Vagina (tissue), 2 donors: ENCODE results near the gene PDE4D. TPM values are rescaled to one million over a fixed set of nuclear protein-coding genes. Genes with fewer than 3 reads are reported as not detected.

Source experiments
- DNase-seq, 2 donors: peaks; one replicate each; pipeline ENCODE4 v3.0.0-alpha.2; 2017; ENCODE audit errors: extremely low spot score in 2 of 2
- H3K27ac ChIP-seq: fragments of 200-600 bp; sonication (generic); one replicate; pipeline ENCODE4 v1.5.1; 2019
- H3K27me3 ChIP-seq: fragments of 200-600 bp; sonication (generic); one replicate; pipeline ENCODE4 v1.5.1; 2019
- H3K36me3 ChIP-seq, 2 donors: fragments of 200-600 bp; sonication (generic); one replicate each; pipeline ENCODE4 v1.5.1; 2017 to 2019
- H3K4me1 ChIP-seq: fragments of 200-600 bp; sonication (generic); one replicate; pipeline ENCODE4 v1.5.1; 2019
- H3K4me3 ChIP-seq, 2 donors: fragments of 200-600 bp; sonication (generic); 1 replicate in 1 of 2; 2 replicates in 1 of 2; pipeline ENCODE4 v1.5.1; 2016 to 2019
- H3K9me3 ChIP-seq: fragments of 200-600 bp; sonication (generic); one replicate; pipeline ENCODE4 v1.5.1; 2019
- POLR2A ChIP-seq, 2 donors: fragments of 450-650 bp; IDR thresholded peaks; one replicate each; pipeline ENCODE4 v1.6.1; 2017; ENCODE audit warnings: antibody characterized with exemption in 2 of 2, mild to moderate bottlenecking in 2 of 2, moderate library complexity in 2 of 2
- POLR2AphosphoS5 ChIP-seq, 2 donors: sonication (generic); formaldehyde crosslinking; IDR thresholded peaks; one replicate each; pipeline ENCODE4 v1.9.0; 2017; ENCODE audit warnings: antibody characterized with exemption in 2 of 2, mild to moderate bottlenecking in 2 of 2, low read depth in 1 of 2; ENCODE audit not compliant: insufficient read depth in 1 of 2
- intact Hi-C: fragments of 100-400 bp; cut with DNase I; formaldehyde crosslinking; loops from one replicate; pipeline ENCODE4 v1.15.1; 2023
- total RNA-seq: library from RNA; depleted of rRNA; stranded (reverse); fragments of >200 nt; gene quantifications from one replicate; pipeline ENCODE4 v1.2.3, GENCODE V29; 2016
- TF ChIP-seq, protein P1 (sequence below), 3 experiments: fragments of 450-650 bp in 2 of 3; fragments of 200-600 bp in 1 of 3; sonication (generic) in 1 of 3; IDR thresholded peaks; one replicate each; pipeline ENCODE4 v1.5.1; 2017 to 2019; ENCODE audit warnings: antibody characterized with exemption in 3 of 3, mild to moderate bottlenecking in 2 of 3, moderate library complexity in 2 of 3

PDE4D gene
- total RNA-seq, 1 donor from 2014 or later = 86.9 TPM

DNA sequence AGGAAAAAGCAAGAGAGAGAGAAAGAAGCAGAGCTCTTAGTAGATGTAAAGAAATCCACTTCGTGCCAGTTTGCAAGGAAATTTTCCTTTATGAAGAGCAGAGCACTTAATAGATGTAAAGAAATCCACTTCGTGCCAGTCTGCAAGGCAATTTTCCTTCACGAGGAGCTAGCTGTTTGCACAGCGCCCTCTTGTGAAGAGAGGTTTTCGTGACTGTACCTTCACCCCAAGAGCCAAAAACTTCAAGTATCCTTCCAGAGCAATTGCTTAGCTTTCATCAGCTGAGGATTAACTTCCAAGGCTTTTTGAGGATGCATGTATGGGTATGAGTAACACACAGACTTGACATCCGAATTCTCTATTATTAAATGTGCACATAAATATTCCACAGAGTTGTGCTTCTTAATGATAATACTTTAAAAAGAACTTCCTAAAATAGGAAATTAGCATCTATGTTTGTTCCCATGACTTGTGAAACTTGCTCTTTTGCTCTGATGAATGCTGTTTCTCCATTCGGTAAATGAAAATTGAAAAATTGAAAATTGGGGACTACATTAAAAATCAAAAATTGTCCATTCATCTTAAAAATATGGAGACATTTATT is 525.6 kb downstream of the PDE4D start:
- no peaks in the 10 kb centered on the region for H3K36me3 ChIP-seq
- H3K4me1 ChIP-seq = no peaks in the 10 kb centered on the region
- TF ChIP-seq, protein P1, sequence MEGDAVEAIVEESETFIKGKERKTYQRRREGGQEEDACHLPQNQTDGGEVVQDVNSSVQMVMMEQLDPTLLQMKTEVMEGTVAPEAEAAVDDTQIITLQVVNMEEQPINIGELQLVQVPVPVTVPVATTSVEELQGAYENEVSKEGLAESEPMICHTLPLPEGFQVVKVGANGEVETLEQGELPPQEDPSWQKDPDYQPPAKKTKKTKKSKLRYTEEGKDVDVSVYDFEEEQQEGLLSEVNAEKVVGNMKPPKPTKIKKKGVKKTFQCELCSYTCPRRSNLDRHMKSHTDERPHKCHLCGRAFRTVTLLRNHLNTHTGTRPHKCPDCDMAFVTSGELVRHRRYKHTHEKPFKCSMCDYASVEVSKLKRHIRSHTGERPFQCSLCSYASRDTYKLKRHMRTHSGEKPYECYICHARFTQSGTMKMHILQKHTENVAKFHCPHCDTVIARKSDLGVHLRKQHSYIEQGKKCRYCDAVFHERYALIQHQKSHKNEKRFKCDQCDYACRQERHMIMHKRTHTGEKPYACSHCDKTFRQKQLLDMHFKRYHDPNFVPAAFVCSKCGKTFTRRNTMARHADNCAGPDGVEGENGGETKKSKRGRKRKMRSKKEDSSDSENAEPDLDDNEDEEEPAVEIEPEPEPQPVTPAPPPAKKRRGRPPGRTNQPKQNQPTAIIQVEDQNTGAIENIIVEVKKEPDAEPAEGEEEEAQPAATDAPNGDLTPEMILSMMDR (IDR thresholded peaks at IDR 0.05) = peak; percentile 21 to 80 (median 59)
- TF ChIP-seq POLR2AphosphoS5 (IDR thresholded peaks at IDR 0.05; ENCODE audit: insufficient read depth in 1 of 2, low read depth in 1 of 2) = no peak
- H3K4me3 ChIP-seq = no peak overlapping the region
- no peak for DNase-seq
- no peaks in the 10 kb centered on the region for H3K9me3 ChIP-seq
- intact Hi-C loops = loop anchor here (5.0 kb wide), 1 partner anchor 181 kb away; no protein-coding TSS in a partner anchor
- no peak overlapping the region for H3K27ac ChIP-seq
- no peaks in the 10 kb centered on the region for H3K27me3 ChIP-seq

DNA sequence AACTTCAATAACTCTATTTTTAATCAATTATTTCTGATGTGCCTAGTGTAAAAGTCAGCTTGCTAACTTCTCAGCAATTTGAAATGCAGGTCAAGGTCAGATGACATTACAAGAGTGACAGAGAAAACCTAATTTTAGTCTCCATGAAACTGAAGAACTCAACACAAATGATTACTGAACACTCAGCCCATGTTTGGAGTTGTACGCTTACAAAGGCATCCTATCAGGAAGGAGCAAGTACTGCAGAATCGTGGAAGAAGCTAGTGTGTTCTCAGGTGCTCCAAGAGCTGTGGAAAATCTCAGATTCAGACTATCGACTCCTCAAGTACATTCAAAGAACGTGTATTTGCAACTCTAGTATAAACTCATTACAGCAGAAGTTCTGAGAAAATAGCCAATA is 526.7 kb downstream of the PDE4D start:
- Histone ChIP-seq H3K27ac (no peak overlapping the region), H3K4me3 (no peak overlapping the region), H3K27me3 (no peaks in the 10 kb centered on the region), H3K9me3 (no peaks in the 10 kb centered on the region), H3K36me3 (no peaks in the 10 kb centered on the region), H3K4me1 (no peaks in the 10 kb centered on the region)
- DNase-seq = no peak
- TF ChIP-seq POLR2A (IDR thresholded peaks at IDR 0.05) = no peak
- no peak for TF ChIP-seq POLR2AphosphoS5 (IDR thresholded peaks at IDR 0.05; ENCODE audit: insufficient read depth in 1 of 2, low read depth in 1 of 2)
- intact Hi-C loops = loop anchor here (5.0 kb wide), 1 partner anchor 179 kb away; no protein-coding TSS in a partner anchor

GRCh38 chr5:59362438-59362837 is 531.1 kb downstream of the PDE4D start:
- TF ChIP-seq POLR2AphosphoS5 (IDR thresholded peaks at IDR 0.05; ENCODE audit: insufficient read depth in 1 of 2, low read depth in 1 of 2) (no peak), POLR2A (IDR thresholded peaks at IDR 0.05) (no peak)
- TF ChIP-seq, protein P1 (IDR thresholded peaks at IDR 0.05) = no peak
- H3K36me3 ChIP-seq = no peaks in the 10 kb centered on the region
- H3K27me3 ChIP-seq = no peaks in the 10 kb centered on the region
- peaks cover 13% of the 10 kb centered on the region for H3K4me1 ChIP-seq
- H3K4me3 ChIP-seq = no peak overlapping the region
- intact Hi-C loops = no loop called here
- no peak overlapping the region for H3K27ac ChIP-seq
- no peaks in the 10 kb centered on the region for H3K9me3 ChIP-seq
- no peak for DNase-seq

DNA sequence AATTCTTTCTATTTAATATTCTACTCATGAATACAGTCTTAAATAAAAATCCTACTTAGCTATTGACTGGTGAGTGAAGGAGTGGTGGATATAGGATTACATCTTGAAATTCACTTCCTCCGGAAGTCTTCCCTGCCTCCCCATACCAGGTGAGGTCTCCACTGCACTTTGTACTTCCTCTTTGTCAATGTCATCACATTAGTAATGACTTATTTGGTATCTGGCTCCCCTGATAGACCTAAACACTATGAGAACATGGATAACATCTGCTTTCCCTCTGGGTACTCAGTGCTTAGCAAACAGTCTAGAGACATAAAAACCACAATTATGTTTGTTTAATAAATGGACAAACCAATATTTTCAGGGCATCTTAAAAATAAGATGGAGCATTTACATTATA is 532.1 kb downstream of the PDE4D start:
- no peak for TF ChIP-seq POLR2AphosphoS5 (IDR thresholded peaks at IDR 0.05; ENCODE audit: insufficient read depth in 1 of 2, low read depth in 1 of 2)
- TF ChIP-seq, protein P1 (IDR thresholded peaks at IDR 0.05) = no peak
- no peak for TF ChIP-seq POLR2A (IDR thresholded peaks at IDR 0.05)
- intact Hi-C loops = no loop called here
- Histone ChIP-seq H3K4me1 (peaks cover 21% of the 10 kb centered on the region), H3K9me3 (no peaks in the 10 kb centered on the region), H3K36me3 (no peaks in the 10 kb centered on the region), H3K27me3 (no peaks in the 10 kb centered on the region), H3K27ac (no peak overlapping the region), H3K4me3 (no peak overlapping the region)
- DNase-seq = no peak

DNA sequence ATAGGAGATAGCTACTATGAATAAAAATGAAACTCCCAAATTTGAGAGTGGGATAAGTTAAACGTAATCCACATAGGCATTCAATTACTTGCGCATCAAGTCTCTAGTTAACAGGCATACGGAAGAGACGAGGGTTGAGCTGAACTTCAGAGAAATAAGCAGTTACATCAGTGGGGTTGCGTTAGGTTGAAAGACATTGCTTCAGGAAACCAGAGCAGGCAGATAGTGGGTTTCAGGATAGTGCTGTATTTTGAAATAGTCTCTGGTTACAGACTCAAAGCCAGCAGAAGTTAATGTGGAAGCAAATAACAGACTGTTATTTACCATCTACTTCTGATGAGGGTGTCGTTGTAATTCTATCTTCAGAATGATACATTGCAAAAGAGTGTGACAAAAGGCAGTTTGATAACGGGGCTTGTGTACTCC is 533.4 kb downstream of the PDE4D start:
- Histone ChIP-seq H3K36me3 (no peaks in the 10 kb centered on the region), H3K27me3 (no peaks in the 10 kb centered on the region), H3K27ac (no peak overlapping the region), H3K9me3 (no peaks in the 10 kb centered on the region), H3K4me3 (no peak overlapping the region), H3K4me1 (peaks cover 22% of the 10 kb centered on the region)
- intact Hi-C loops = no loop called here
- TF ChIP-seq, protein P1 (IDR thresholded peaks at IDR 0.05) = no peak
- TF ChIP-seq POLR2A (IDR thresholded peaks at IDR 0.05) = no peak
- TF ChIP-seq POLR2AphosphoS5 (IDR thresholded peaks at IDR 0.05; ENCODE audit: insufficient read depth in 1 of 2, low read depth in 1 of 2) = no peak
- DNase-seq = no peak
